Measurements from ENCODE around the gene COL8A2.

COL8A2 gene

DNA sequence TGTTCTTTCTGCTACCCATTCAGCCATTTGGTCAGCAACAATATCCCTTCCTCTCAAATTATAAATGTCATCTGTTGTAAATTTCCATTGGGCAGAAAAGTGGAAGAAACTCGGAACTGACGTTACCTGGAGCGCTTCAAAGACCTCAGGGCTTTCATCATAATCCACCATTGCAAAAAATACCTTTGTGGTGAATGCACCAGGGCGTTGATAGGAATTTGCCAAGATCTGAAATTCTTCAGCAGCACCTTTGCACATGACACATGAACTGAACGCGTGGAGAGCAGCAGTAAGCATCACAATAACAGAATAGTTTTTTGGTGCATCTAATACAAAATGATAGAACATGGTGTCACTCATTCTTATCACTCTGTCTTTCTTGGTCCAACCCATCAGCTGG is 44.2 kb downstream of the COL8A2 start:
- TF ChIP-seq, protein P1, sequence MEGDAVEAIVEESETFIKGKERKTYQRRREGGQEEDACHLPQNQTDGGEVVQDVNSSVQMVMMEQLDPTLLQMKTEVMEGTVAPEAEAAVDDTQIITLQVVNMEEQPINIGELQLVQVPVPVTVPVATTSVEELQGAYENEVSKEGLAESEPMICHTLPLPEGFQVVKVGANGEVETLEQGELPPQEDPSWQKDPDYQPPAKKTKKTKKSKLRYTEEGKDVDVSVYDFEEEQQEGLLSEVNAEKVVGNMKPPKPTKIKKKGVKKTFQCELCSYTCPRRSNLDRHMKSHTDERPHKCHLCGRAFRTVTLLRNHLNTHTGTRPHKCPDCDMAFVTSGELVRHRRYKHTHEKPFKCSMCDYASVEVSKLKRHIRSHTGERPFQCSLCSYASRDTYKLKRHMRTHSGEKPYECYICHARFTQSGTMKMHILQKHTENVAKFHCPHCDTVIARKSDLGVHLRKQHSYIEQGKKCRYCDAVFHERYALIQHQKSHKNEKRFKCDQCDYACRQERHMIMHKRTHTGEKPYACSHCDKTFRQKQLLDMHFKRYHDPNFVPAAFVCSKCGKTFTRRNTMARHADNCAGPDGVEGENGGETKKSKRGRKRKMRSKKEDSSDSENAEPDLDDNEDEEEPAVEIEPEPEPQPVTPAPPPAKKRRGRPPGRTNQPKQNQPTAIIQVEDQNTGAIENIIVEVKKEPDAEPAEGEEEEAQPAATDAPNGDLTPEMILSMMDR (conservative IDR thresholded peaks at IDR 0.05; ENCODE audit: low read depth, low read length), result no peak
- no peak for DNase-seq (ENCODE audit: low read depth)
- no peak overlapping the region for H3K4me3 ChIP-seq (ENCODE audit: low read length)

DNA sequence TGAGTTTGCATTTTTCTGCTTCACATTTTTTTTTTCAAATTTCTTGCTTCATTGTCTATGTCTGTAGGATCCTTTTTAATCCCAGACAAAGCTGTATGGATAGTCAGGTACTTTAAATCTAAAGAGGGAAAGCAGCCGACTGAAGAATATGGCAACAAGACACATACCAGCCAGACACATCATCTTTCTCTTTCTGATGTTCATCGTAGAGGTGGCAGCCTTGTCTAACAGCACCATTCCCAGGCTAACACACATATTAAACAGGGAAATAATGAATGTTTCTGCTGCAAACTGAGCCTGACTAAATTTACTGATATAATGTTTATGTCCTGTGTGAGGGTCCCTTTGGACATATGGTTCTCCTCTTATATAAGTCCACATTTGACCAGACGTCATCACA is 44.8 kb downstream of the COL8A2 start:
- DNase-seq (ENCODE audit: low read depth), result no peak
- H3K4me3 ChIP-seq (ENCODE audit: low read length), result no peak overlapping the region
- TF ChIP-seq, protein P1 (conservative IDR thresholded peaks at IDR 0.05; ENCODE audit: low read depth, low read length), result no peak

DNA sequence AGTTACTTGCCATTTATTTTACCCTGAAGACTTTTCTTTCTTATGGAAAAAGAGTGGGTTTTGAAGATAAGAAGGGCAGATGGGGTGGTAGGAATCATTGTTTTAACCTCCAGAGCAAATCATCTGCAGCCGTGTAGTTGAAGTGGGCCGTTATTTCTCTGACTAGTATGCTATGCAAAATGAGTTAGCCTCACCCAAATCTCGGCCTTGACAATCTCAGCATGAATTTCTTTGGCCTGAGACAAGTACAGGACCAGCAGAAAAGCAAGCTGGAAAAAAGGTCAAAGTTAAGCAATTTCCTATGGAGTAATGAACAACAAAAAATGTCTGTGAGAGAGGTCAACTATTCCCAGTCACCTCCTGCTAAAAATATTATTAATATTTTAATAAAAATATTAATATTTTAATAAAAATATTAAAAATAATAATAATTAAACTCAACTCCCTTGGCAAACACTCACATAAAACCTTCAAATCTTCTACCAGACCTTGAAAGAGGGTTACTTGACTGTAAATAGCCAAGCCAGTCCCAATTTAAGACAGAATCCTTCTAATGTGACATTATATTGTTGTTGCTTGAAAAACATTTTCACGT is 47.9 kb downstream of the COL8A2 start:
- TF ChIP-seq, protein P1 (conservative IDR thresholded peaks at IDR 0.05; ENCODE audit: low read depth, low read length), result no peak
- no peak for DNase-seq (ENCODE audit: low read depth)
- H3K4me3 ChIP-seq (ENCODE audit: low read length), result no peak overlapping the region

DNA sequence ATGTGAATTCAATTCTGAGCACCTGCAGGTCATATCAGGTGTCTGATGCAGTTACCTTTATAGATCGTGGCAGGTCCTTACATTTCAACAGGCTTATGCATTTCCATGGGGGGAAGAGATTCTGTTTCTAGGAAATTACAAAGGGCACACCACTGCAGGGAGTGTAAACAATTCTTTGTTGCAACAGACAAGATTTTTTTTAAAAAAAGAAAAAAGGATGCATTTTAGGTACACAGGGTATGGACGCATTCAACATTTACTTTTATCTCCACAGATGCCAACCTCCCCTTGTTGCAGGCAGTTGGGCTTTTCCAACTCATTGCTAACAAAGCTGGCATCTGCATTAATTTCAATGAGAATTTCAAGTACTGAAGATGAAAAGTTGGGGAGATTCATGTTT is 54.7 kb downstream of the COL8A2 start:
- TF ChIP-seq, protein P1 (conservative IDR thresholded peaks at IDR 0.05; ENCODE audit: low read depth, low read length), result no peak
- H3K4me3 ChIP-seq (ENCODE audit: low read length), result no peak overlapping the region
- no peak for DNase-seq (ENCODE audit: low read depth)

DNA sequence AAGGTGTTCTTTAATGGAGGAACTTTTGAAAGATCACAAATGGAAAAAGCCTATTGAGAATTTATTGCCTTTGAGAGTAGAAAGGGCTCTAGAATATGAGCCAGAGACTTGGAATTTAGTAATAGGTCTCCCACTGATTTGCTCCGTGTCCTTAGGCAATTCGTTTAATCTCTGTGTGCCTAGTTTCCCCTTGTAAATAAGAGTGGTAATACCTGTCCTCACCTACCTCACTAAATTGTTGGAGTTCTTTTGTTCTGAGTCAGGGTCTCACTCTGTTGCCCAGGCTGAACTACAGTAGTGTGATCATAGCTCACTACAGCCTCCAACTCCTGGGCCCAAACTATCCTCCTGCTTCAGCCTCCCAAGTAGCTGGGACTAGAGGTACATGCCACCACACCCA is 56.2 kb downstream of the COL8A2 start:
- no peak for DNase-seq (ENCODE audit: low read depth)
- no peak overlapping the region for H3K4me3 ChIP-seq (ENCODE audit: low read length)
- TF ChIP-seq, protein P1 (conservative IDR thresholded peaks at IDR 0.05; ENCODE audit: low read depth, low read length), result no peak

DNA sequence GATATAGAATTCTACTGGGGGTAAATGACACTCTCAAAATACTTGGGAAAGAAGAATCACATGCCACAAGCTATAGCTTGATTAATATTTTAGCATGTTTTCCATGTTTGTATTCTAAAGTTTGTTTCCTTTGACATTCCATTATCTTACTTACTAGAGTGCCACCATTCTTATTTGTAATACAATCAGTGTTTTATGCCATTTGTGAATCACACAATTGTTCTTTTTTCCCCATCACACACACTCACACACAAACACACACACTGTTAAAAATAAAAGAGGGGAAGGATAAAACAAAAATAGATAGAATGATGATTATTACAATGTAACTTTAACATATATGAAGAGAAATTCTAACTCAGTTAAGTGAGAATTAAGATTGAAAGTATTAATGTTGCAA is 57.2 kb downstream of the COL8A2 start:
- H3K4me3 ChIP-seq (ENCODE audit: low read length), result no peak overlapping the region
- TF ChIP-seq, protein P1 (conservative IDR thresholded peaks at IDR 0.05; ENCODE audit: low read depth, low read length), result no peak
- no peak for DNase-seq (ENCODE audit: low read depth)

DNA sequence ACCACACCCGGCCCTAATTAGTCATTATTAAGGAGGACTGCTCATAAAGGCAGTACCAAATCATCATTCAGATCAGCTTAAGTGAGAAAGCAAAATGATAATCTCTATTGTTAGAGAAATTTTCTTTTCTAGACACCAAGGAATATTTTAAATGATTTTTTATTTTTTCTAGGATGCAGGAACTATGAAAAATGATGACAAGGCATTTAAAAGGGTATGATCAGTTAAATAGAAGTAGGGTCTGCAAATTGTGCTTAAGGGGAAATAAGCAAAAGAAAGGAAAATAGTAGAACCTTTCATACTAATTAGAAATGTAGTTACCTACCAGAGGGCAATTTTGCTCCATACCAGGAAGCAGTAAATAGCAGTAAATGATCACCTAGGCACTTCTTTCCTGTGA is 62.7 kb downstream of the COL8A2 start:
- no peak overlapping the region for H3K4me3 ChIP-seq (ENCODE audit: low read length)
- DNase-seq (ENCODE audit: low read depth), result no peak
- TF ChIP-seq, protein P1 (conservative IDR thresholded peaks at IDR 0.05; ENCODE audit: low read depth, low read length), result no peak

All from retinal pigment epithelial cell (primary cell).